K562 (cell line): ENCODE measurements around the gene MECP2. TPM values are rescaled to one million over a fixed set of nuclear protein-coding genes. Genes with fewer than 3 reads are reported as not detected.

Source experiments
- ATAC-seq: fragments of 200-7000 bp; cut with Tn5 transposase; 3 replicates; pipeline ENCODE4 v1.9.1; 2020; ENCODE audit warnings: moderate library complexity
- BruUV-seq: library from RNA; stranded (reverse); fragments of 400-500 nt; replicated peaks from 2 replicates; lab custom pipeline; 2021; lab: Mats Ljungman, UMichigan
- CTCF ChIA-PET: fragments of 300-600 bp; formaldehyde crosslinking; extraction: SDS; loops from one replicate; lab custom pipeline; 2021; ENCODE audit warnings: low intra/inter-chr PET ratio; lab: Yijun Ruan, JAX
- POLR2A ChIA-PET: fragments of 300-600, 350-650 bp; sonication (Branson Sonifier 250); formaldehyde crosslinking; extraction: SDS; loops from one replicate; lab custom pipeline; 2021; ENCODE audit warnings: antibody characterized with exemption, inconsistent platforms; lab: Yijun Ruan, JAX
- DNase-seq, 4 experiments: peaks; one replicate each; pipeline versions ENCODE4 v3.0.0 to v3.0.0-alpha.2; 2011 to 2018; ENCODE audit warnings: low spot score in 3 of 4, mixed read lengths in 3 of 4; ENCODE audit errors: extremely low read depth in 1 of 4
- FAIRE-seq: peaks from 2 replicates; lab custom pipeline; 2011; peaks lifted over from hg19 to GRCh38; lab: Jason Lieb, UNC
- H2AFZ ChIP-seq: 2 replicates; pipeline ENCODE4 v1.6.0; 2011; ENCODE audit warnings: low read depth, low read length, control low read depth, inconsistent platforms
- H3K27ac ChIP-seq: fragments of 200-600 bp; 3 replicates; pipeline ENCODE4 v1.8.0; 2011; ENCODE audit warnings: low read depth, mild to moderate bottlenecking, control low read depth, inconsistent platforms, low read length, moderate library complexity, mixed read lengths; ENCODE audit errors: extremely low read depth
- H3K27me3 ChIP-seq, 2 experiments: fragments of 300-600 bp in 1 of 2; 2 replicates in 1 of 2; 3 replicates in 1 of 2; pipeline versions ENCODE4 v1.6.0 to v1.8.0; 2011; ENCODE audit warnings: inconsistent platforms in 2 of 2, low read length in 2 of 2, mild to moderate bottlenecking in 1 of 2, mixed read lengths in 1 of 2, moderate library complexity in 1 of 2; ENCODE audit not compliant: control insufficient read depth in 2 of 2, insufficient read depth in 2 of 2
- H3K36me3 ChIP-seq: fragments of 300-600 bp; 3 replicates; pipeline ENCODE4 v1.8.0; 2011; ENCODE audit warnings: mild to moderate bottlenecking, low read length, inconsistent platforms; ENCODE audit not compliant: control insufficient read depth, insufficient read depth
- H3K4me1 ChIP-seq, 2 experiments: fragments of 200-600 bp in 1 of 2; replicated peaks in 1 of 2; 2 replicates in 1 of 2; 3 replicates in 1 of 2; pipeline versions ENCODE4 v1.5.1 to v1.8.0; 2011; ENCODE audit warnings: inconsistent platforms in 2 of 2, low read length in 2 of 2, mild to moderate bottlenecking in 1 of 2, mixed read lengths in 1 of 2, moderate library complexity in 1 of 2; ENCODE audit not compliant: control insufficient read depth in 2 of 2, insufficient read depth in 2 of 2
- H3K4me2 ChIP-seq: 2 replicates; pipeline ENCODE4 v1.6.1; 2011; ENCODE audit warnings: low read length, control low read depth, inconsistent platforms, mixed read lengths; ENCODE audit not compliant: insufficient read depth
- H3K4me3 ChIP-seq: fragments of 200-600 bp; sonication (generic), shearing (Covaris generic); 2 replicates; pipeline ENCODE4 v1.5.1; 2016; ENCODE audit warnings: control low read depth, inconsistent platforms
- H3K79me2 ChIP-seq: fragments of 200-600 bp; 3 replicates; pipeline ENCODE4 v1.8.0; 2011; ENCODE audit warnings: low read length, inconsistent platforms; ENCODE audit not compliant: control insufficient read depth, insufficient read depth
- H3K9ac ChIP-seq, 2 experiments: 2 replicates each; pipeline versions ENCODE4 v1.6.0 to v1.6.1; 2011; ENCODE audit warnings: low read depth in 2 of 2, low read length in 2 of 2, control low read depth in 1 of 2, inconsistent platforms in 1 of 2, mild to moderate bottlenecking in 1 of 2, mixed read lengths in 1 of 2; ENCODE audit not compliant: insufficient read depth in 1 of 2
- H3K9me1 ChIP-seq: one replicate; pipeline ENCODE4 v1.6.0; 2011; ENCODE audit warnings: inconsistent platforms, mild to moderate bottlenecking, low read length, moderate library complexity; ENCODE audit not compliant: control insufficient read depth, insufficient read depth
- H3K9me3 ChIP-seq: replicated peaks from 2 replicates; pipeline ENCODE4 v1.5.1; 2011; ENCODE audit warnings: low read depth, low read length, inconsistent platforms; ENCODE audit not compliant: control insufficient read depth, insufficient read depth
- H4K20me1 ChIP-seq: replicated peaks from 2 replicates; pipeline ENCODE4 v1.6.1; 2011; ENCODE audit warnings: low read length, inconsistent platforms, mixed read lengths; ENCODE audit not compliant: control insufficient read depth, insufficient read depth
- ATF3 ChIP-seq, 2 experiments: fragments of 450-650 bp in 1 of 2; sonication (generic) in 1 of 2; formaldehyde crosslinking in 1 of 2; IDR thresholded peaks in 1 of 2; conservative IDR thresholded peaks in 1 of 2; 2 replicates each; pipeline versions ENCODE4 v1.6.1 to v1.8.1; 2016 to 2023; ENCODE audit warnings: mild to moderate bottlenecking in 2 of 2, moderate library complexity in 2 of 2, inconsistent platforms in 1 of 2, missing genetic modification reagents in 1 of 2
- CBX2 ChIP-seq: fragments of 200-600 bp; sonication (generic); IDR thresholded peaks from one replicate; pipeline ENCODE4 v1.6.1; 2012; ENCODE audit warnings: mild to moderate bottlenecking, low read length, inconsistent platforms; ENCODE audit not compliant: insufficient read depth, poor library complexity, severe bottlenecking
- CHD2 ChIP-seq: IDR thresholded peaks from 2 replicates; pipeline ENCODE4 v1.6.1; 2011; ENCODE audit warnings: low read depth, low read length
- CREB5 ChIP-seq: fragments of 250-450 bp; sonication (Bioruptor Pico); IDR thresholded peaks from 2 replicates; pipeline ENCODE4 v1.5.0; 2020; ENCODE audit warnings: mild to moderate bottlenecking
- CREM ChIP-seq: IDR thresholded peaks from 2 replicates; pipeline ENCODE4 v1.6.1; 2014; ENCODE audit warnings: antibody characterized with exemption, low read depth
- CTCFL ChIP-seq: IDR thresholded peaks from 2 replicates; pipeline ENCODE4 v1.6.1; 2011; ENCODE audit warnings: borderline replicate concordance, low read depth, mild to moderate bottlenecking, moderate library complexity, low read length; ENCODE audit not compliant: insufficient read depth, poor library complexity, severe bottlenecking
- ETV5 ChIP-seq: sonication (generic); formaldehyde crosslinking; IDR thresholded peaks from 2 replicates; pipeline ENCODE4 v1.4.0; 2020; ENCODE audit warnings: low read depth, mild to moderate bottlenecking, missing genetic modification reagents
- HDAC8 ChIP-seq: fragments of 450-650 bp; IDR thresholded peaks from 2 replicates; pipeline ENCODE4 v1.6.1; 2016; ENCODE audit warnings: mild to moderate bottlenecking, missing genetic modification characterization, moderate library complexity, missing compliant biosample characterization
- HSF4 ChIP-seq: fragments of 250-450 bp; sonication (Bioruptor Pico); IDR thresholded peaks from 2 replicates; pipeline ENCODE4 v2.1.2; 2022; ENCODE audit warnings: mild to moderate bottlenecking, moderate library complexity, borderline replicate concordance
- NFXL1 ChIP-seq: fragments of 450-650 bp; formaldehyde crosslinking; IDR thresholded peaks from 2 replicates; pipeline ENCODE4 v1.4.0; 2021; ENCODE audit warnings: mild to moderate bottlenecking
- SUPT5H ChIP-seq: fragments of 450-650 bp; IDR thresholded peaks from 2 replicates; pipeline ENCODE4 v1.6.1; 2016
- ZNF140 ChIP-seq: fragments of 250-450 bp; sonication (Bioruptor Pico); IDR thresholded peaks from 2 replicates; pipeline ENCODE4 v1.8.0; 2021; ENCODE audit warnings: moderate library complexity, mild to moderate bottlenecking, inconsistent platforms
- WGBS: fragments of 100-300 bp; shearing (Covaris generic); methylation state at CpG from one replicate; pipeline ENCODE4 v1.1.6; 2016; ENCODE audit warnings: low coverage, mixed read lengths; ENCODE audit not compliant: insufficient coverage; ENCODE audit errors: missing lambda C conversion rate; 5-methylcytosine and 5-hydroxymethylcytosine counted together
- in situ Hi-C: fragments of 300-500 bp; cut with MboI; formaldehyde crosslinking; loops from 4 replicates; pipeline ENCODE4 v1.15.0; 2018; ENCODE audit warnings: inconsistent platforms, mixed read lengths
- intact Hi-C: fragments of 100-400 bp; cut with micrococcal nuclease; formaldehyde crosslinking; loops from 2 replicates; pipeline ENCODE4 v1.14.2; 2022
- polyA plus RNA-seq, 8 experiments: library from polyadenylated mRNA; depleted of rRNA in 4 of 8; stranded (reverse) in 5 of 8; unstranded in 3 of 8; fragments of >200 nt; fragmentation: Nextera tagmentation in 2 of 8; fragmentation: Illumina TruSeq in 1 of 8; extraction: Ambion mirVana in 2 of 8; extraction: Trizol in 1 of 8; gene quantifications; 2 replicates each; pipeline versions ENCODE4 v1.2.1 to v1.2.3, GENCODE V29; 2011 to 2014; ENCODE audit warnings: inconsistent platforms in 1 of 8, missing spikeins in 1 of 8
- total RNA-seq, 7 experiments: library from RNA; depleted of rRNA in 6 of 7; stranded (reverse); fragments of >200 nt in 6 of 7; fragmentation: Illumina TruSeq in 2 of 7; extraction: Trizol in 2 of 7; gene quantifications; 2 replicates each; pipeline versions ENCODE4 v1.2.1 to v1.2.3, GENCODE V29; 2011 to 2021; ENCODE audit warnings: low replicate concordance in 1 of 7

MECP2 gene
- total and polyA plus RNA-seq, 9 of the 15 experiments (the other 6 are each of a cell fraction or from before 2014, with no cell fraction given) = 2.1 to 50.9 (median 30.5) TPM

- TF ChIP-seq ETV5 (CRISPR knock-in tag) (no peak), ATF3 (IDR thresholded peaks at IDR 0.05) (no peak), ATF3 (CRISPR knock-in tag; conservative IDR thresholded peaks at IDR 0.05) (no peak), CBX2 (no peak), CREB5 (CRISPR knock-in tag) (no peak)
Measured at GRCh38 chrX:154142950-154143745, 45.6 kb upstream of the MECP2 start (continued).

- no peak overlapping the region for H3K9ac ChIP-seq
- H3K4me1 ChIP-seq = peaks cover 0 to 5% of the 10 kb centered on the region in 2 experiments; a peak in 2 of 5 replicates
- ChIA-PET CTCF (interaction anchor here (0.6 kb wide), 1 partner anchor 274 kb away, joined by 3 read pairs; no protein-coding TSS in a partner anchor), POLR2A (interaction anchor here (0.7 kb wide), 1 partner anchor 42 kb away, joined by 3 read pairs; no protein-coding TSS in a partner anchor)
- no TSS peak for BruUV-seq
- FAIRE-seq = no peak
- no peak for ATAC-seq
- no peak overlapping the region for H2AFZ ChIP-seq
- H3K36me3 ChIP-seq = no peaks in the 10 kb centered on the region
- H3K4me2 ChIP-seq = no peak overlapping the region
- no peak overlapping the region for H3K4me3 ChIP-seq
- intact Hi-C loops = no loop called here
- no peaks in the 10 kb centered on the region for H3K27me3 ChIP-seq
- WGBS = 76% methylated on average over 6 of the region's 8 CpGs
- H3K27ac ChIP-seq = no peak overlapping the region
- no peak for DNase-seq
- no peaks in the 10 kb centered on the region for H4K20me1 ChIP-seq
- H3K9me1 ChIP-seq = no peaks in the 10 kb centered on the region
- TF ChIP-seq SUPT5H = no peak
- no peak for TF ChIP-seq NFXL1 (CRISPR knock-in tag)
- no peak for TF ChIP-seq ZNF140 (CRISPR knock-in tag)
- TF ChIP-seq HSF4 (CRISPR knock-in tag) = no peak
- no peak for TF ChIP-seq CHD2
- no peak for TF ChIP-seq HDAC8
- TF ChIP-seq CTCFL = no peak
- no peak for TF ChIP-seq CREM
- H3K9me3 ChIP-seq = no peaks in the 10 kb centered on the region
- in situ Hi-C loops = loop anchor here (10.0 kb wide), 1 partner anchor 82 kb away; no protein-coding TSS in a partner anchor
- no peaks in the 10 kb centered on the region for H3K79me2 ChIP-seq
Measured at GRCh38 chrX:154142386-154142785, 44.9 kb upstream of the MECP2 start.
